ENCODE measurements around the gene PLAGL2. TPM values are rescaled to one million over a fixed set of nuclear protein-coding genes. Genes with fewer than 3 reads are reported as not detected.

PLAGL2 gene
- total and polyA plus RNA-seq, 2 experiments from 2014 or later = 13.2 to 28.2 TPM

GRCh38 chr20:32215147-32215546, 7.6 kb upstream of the PLAGL2 start:
- Histone ChIP-seq H3K4me1 (ENCODE audit: insufficient read depth) (no peaks in the 10 kb centered on the region), H2AFZ (no peak overlapping the region), H3K9me2 (ENCODE audit: insufficient read depth) (no peaks in the 10 kb centered on the region), H4K20me1 (replicated peaks; ENCODE audit: insufficient read depth) (peaks cover 37% of the 10 kb centered on the region), H3K4me3 (no peak overlapping the region), H3K4me2 (no peak overlapping the region), H3K27me3 (ENCODE audit: insufficient read depth) (no peaks in the 10 kb centered on the region), H3K36me3 (ENCODE audit: insufficient read depth) (peaks cover 68% of the 10 kb centered on the region), H3K27ac (ENCODE audit: low read depth) (no peak overlapping the region), H3F3A (replicated peaks; ENCODE audit: low read depth) (peaks cover 22% of the 10 kb centered on the region), H3K79me2 (replicated peaks; ENCODE audit: insufficient read depth) (peaks cover 18% of the 10 kb centered on the region)
- H3K27me3 Mint-ChIP-seq (ENCODE audit: insufficient read depth, low read depth, poor library complexity) = no peaks in the 10 kb centered on the region
- DNase-seq (ENCODE audit: low spot score) (no peak), ATAC-seq (no peak)
- H3K4me3 Mint-ChIP-seq = no peak overlapping the region
- no peaks in the 10 kb centered on the region for H3K9me3 Mint-ChIP-seq
- no peaks in the 10 kb centered on the region for H3K4me1 Mint-ChIP-seq
- peaks cover 62% of the 10 kb centered on the region for H3K36me3 Mint-ChIP-seq (ENCODE audit: low read depth)
- TF ChIP-seq REST (IDR thresholded peaks at IDR 0.05; ENCODE audit: unreplicated experiment) = no peak
- TF ChIP-seq, protein P1, sequence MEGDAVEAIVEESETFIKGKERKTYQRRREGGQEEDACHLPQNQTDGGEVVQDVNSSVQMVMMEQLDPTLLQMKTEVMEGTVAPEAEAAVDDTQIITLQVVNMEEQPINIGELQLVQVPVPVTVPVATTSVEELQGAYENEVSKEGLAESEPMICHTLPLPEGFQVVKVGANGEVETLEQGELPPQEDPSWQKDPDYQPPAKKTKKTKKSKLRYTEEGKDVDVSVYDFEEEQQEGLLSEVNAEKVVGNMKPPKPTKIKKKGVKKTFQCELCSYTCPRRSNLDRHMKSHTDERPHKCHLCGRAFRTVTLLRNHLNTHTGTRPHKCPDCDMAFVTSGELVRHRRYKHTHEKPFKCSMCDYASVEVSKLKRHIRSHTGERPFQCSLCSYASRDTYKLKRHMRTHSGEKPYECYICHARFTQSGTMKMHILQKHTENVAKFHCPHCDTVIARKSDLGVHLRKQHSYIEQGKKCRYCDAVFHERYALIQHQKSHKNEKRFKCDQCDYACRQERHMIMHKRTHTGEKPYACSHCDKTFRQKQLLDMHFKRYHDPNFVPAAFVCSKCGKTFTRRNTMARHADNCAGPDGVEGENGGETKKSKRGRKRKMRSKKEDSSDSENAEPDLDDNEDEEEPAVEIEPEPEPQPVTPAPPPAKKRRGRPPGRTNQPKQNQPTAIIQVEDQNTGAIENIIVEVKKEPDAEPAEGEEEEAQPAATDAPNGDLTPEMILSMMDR (conservative IDR thresholded peaks at IDR 0.05; ENCODE audit: low read depth in 2 of 2) = no peak
- no peak for TF ChIP-seq EZH2 (IDR thresholded peaks at IDR 0.05; ENCODE audit: low read depth, unreplicated experiment)
- TF ChIP-seq STAT1 (IDR thresholded peaks at IDR 0.05; ENCODE audit: unreplicated experiment) = no peak
- no peak for TF ChIP-seq EZH2phosphoT487 (IDR thresholded peaks at IDR 0.05; ENCODE audit: unreplicated experiment)
- no peak for TF ChIP-seq CREB1 (CRISPR knock-in tag; IDR thresholded peaks at IDR 0.05; ENCODE audit: low read depth)
- no peak for TF ChIP-seq NANOG (IDR thresholded peaks at IDR 0.05; ENCODE audit: borderline replicate concordance)
- no peak for TF ChIP-seq ETS1 (IDR thresholded peaks at IDR 0.05)
- TF ChIP-seq POLR2AphosphoS5 (IDR thresholded peaks at IDR 0.05; ENCODE audit: low read depth) = no peak
- TF ChIP-seq JUNB (IDR thresholded peaks at IDR 0.05; ENCODE audit: unreplicated experiment) = no peak
- no peak for TF ChIP-seq ZNF114 (CRISPR knock-in tag; IDR thresholded peaks at IDR 0.05)
- no peak for TF ChIP-seq ZNF331 (CRISPR knock-in tag; IDR thresholded peaks at IDR 0.05; ENCODE audit: low read depth)
- TF ChIP-seq, protein P2, sequence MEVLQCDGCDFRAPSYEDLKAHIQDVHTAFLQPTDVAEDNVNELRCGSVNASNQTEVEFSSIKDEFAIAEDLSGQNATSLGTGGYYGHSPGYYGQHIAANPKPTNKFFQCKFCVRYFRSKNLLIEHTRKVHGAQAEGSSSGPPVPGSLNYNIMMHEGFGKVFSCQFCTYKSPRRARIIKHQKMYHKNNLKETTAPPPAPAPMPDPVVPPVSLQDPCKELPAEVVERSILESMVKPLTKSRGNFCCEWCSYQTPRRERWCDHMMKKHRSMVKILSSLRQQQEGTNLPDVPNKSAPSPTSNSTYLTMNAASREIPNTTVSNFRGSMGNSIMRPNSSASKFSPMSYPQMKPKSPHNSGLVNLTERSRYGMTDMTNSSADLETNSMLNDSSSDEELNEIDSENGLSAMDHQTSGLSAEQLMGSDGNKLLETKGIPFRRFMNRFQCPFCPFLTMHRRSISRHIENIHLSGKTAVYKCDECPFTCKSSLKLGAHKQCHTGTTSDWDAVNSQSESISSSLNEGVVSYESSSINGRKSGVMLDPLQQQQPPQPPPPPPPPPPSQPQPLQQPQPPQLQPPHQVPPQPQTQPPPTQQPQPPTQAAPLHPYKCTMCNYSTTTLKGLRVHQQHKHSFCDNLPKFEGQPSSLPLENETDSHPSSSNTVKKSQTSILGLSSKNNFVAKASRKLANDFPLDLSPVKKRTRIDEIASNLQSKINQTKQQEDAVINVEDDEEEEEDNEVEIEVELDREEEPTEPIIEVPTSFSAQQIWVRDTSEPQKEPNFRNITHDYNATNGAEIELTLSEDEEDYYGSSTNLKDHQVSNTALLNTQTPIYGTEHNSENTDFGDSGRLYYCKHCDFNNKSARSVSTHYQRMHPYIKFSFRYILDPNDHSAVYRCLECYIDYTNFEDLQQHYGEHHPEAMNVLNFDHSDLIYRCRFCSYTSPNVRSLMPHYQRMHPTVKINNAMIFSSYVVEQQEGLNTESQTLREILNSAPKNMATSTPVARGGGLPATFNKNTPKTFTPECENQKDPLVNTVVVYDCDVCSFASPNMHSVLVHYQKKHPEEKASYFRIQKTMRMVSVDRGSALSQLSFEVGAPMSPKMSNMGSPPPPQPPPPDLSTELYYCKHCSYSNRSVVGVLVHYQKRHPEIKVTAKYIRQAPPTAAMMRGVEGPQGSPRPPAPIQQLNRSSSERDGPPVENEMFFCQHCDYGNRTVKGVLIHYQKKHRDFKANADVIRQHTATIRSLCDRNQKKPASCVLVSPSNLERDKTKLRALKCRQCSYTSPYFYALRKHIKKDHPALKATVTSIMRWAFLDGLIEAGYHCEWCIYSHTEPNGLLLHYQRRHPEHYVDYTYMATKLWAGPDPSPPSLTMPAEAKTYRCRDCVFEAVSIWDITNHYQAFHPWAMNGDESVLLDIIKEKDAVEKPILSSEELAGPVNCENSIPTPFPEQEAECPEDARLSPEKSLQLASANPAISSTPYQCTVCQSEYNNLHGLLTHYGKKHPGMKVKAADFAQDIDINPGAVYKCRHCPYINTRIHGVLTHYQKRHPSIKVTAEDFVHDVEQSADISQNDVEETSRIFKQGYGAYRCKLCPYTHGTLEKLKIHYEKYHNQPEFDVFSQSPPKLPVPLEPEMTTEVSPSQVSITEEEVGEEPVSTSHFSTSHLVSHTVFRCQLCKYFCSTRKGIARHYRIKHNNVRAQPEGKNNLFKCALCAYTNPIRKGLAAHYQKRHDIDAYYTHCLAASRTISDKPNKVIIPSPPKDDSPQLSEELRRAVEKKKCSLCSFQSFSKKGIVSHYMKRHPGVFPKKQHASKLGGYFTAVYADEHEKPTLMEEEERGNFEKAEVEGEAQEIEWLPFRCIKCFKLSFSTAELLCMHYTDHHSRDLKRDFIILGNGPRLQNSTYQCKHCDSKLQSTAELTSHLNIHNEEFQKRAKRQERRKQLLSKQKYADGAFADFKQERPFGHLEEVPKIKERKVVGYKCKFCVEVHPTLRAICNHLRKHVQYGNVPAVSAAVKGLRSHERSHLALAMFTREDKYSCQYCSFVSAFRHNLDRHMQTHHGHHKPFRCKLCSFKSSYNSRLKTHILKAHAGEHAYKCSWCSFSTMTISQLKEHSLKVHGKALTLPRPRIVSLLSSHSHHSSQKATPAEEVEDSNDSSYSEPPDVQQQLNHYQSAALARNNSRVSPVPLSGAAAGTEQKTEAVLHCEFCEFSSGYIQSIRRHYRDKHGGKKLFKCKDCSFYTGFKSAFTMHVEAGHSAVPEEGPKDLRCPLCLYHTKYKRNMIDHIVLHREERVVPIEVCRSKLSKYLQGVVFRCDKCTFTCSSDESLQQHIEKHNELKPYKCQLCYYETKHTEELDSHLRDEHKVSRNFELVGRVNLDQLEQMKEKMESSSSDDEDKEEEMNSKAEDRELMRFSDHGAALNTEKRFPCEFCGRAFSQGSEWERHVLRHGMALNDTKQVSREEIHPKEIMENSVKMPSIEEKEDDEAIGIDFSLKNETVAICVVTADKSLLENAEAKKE (CRISPR knock-in tag; IDR thresholded peaks at IDR 0.05) = no peak
- H3K27ac Mint-ChIP-seq = no peak overlapping the region

All from GM23338 (cell line).